ENCODE measurements around the gene RAC2.
"Not testable (repeated sequence)": the region's sequence is repeated elsewhere in the genome, so short reads cannot be mapped to it uniquely, and the experiment has no call there.

The RAC2 gene

DNA sequence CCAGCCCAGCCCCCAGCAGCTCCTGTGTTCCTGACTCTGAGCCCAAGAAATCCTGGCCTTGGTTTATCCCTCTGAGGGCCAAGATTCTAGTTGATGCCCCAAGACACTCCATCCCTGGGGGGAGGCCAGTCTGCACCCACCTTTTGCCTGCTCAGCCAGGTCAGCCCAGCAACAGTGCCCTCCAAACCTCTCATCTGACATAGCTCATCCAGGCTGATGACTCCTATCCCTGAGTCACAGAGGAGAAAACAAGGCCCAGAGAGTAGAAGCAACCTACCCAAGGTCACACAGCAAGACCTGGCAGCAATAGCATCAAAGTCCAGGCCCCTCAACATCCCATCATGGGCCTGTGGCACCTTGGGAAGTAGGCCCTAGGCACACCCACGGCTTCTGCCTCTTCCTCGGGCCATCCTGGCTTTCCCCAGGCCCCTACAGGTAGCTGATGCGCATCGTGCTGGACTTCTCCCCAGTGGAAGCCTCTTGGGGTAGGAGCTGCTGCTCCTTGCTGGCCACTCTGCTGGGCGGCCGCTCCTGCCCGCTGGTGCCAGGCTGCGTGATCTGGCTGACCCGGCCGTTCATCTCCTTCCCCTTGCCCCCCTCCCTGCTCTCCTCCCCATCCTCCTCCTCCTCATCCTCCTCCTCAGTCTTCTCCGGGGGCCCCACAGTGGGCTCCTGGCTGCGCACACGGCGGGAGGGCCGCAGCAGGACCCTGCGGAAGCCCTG lies 37.8 kb downstream of the RAC2 start:
- no peak for DNase-seq (ENCODE audit: low read depth)

DNA sequence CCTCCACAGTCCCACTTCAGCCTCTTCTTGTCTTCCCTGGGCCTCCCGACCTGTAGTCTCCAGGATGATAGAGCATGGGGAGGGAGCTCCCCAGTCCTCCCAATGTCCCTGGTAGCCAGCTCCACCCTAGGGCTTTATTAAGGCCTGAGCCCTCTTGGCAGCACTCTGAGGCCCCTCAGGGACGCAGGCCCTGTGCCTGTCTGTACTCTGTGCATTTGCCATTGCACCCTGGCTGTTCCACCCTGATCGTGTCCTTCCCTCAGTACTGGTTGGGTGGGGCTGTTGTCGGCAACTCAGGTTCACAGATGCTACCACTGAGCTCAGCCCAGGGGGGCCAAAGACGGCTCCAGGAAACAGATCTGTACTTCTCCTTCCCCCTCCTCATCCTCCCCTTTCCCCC lies 39.0 kb downstream of the RAC2 start:
- no peak for DNase-seq (ENCODE audit: low read depth)

DNA sequence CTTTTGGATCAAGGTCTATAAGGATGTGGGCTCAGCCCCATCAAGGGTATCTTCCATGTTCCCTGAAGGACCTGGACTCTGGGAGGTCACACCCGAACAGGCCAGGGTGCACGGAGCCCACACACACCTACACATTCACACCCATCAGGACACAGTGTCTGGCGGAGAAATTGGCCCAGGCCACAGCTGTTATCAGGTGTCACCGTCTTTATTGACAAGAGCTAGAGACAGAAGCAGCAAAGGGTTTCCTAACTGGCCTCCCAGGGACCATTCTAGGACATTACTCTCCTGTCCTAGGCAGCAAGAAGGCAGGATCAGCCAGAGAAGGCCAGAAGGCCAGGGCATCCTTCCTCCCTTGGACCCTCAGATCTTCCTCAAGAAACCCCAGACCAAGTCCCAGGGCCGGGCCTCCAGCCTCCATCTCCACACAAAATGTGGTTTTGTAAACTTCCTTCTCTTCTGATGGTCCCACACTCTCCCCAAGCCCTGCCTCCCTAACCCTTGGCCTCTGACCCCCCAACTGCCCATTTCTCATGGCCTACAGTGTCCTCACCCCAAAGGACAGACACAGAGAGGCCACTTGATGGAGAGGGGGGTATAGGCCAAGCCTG lies 39.9 kb downstream of the RAC2 start:
- no peak for DNase-seq (ENCODE audit: low read depth)

DNA sequence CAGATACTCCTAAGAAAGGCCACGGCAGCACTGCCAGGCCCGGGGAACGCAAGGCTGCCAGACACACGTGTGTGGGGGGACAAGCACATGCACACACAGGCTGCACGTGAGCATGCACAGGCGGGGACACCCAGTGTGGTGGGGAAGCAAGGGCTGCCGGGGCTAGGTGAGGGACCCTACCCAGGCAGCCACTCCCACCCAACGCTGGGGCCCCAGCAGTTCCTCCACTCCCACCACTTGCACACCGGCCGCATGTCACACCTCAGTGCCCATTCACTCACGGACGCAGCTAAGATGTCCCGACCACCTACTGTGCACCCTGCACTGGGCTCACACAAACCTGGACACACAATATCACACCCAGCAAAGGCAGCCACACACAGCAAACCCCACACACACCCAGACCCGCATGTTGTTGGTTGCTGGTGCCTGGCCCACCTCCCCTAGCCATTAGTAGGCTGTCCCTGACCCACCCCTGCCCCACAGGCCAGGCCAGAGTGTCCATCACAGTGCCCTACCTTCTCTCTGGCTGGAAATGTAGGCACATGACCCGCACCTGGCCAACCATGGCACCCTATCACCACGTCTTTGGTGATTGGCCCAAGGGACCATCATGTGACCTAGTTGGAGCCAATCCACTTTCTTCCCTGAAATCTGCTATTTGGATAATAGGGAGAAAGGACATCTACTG lies 40.6 kb downstream of the RAC2 start:
- DNase-seq (ENCODE audit: low read depth), result no peak

DNA sequence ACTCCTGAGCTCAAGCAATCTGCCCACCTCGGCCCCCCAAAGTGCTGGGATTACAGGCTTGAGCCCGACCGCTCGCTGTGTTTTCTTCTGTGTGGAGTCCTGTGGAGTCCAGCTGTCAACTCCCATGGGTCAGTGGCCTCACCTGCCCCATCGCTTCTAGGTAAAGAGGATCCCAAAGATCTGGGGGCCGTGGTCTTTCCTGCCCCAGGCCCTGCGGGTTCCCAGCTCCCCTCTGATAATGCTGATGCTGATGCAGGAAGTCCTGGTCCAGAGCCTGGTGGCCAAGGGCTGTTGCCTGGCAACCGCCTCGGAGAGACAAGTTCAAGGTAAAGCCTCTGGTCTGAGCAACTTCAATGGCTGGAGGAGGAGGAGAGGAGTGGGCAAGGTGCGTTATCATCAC lies 41.4 kb downstream of the RAC2 start:
- no peak for DNase-seq (ENCODE audit: low read depth)

DNA sequence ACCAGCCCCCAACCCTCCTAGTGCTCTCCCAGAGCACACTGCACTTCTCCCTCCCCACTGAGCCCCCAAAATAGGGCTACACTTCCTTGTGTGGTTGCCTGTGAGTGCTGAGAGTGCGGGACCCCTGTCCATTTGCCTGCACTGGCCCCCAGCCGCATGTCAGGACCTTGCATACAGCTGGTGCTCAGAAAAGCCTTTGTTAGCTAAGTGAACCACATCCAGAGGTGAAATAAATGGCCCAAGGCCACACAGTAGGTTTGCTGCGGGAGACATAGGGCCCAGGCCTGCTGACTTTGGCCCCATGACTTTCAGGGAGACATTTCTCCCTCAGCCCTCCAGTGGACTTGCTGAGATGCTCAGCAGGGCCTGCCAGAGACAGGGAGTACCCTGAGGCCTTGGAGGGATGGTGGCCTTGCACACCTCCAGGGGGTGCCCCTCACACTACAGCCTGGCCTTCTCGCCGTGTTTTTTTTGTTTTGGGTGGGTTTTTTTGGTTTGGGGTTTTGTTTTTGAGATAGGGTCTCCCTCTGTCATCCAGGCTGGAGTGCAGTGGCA lies 42.0 kb downstream of the RAC2 start:
- DNase-seq (ENCODE audit: low read depth), result no peak

DNA sequence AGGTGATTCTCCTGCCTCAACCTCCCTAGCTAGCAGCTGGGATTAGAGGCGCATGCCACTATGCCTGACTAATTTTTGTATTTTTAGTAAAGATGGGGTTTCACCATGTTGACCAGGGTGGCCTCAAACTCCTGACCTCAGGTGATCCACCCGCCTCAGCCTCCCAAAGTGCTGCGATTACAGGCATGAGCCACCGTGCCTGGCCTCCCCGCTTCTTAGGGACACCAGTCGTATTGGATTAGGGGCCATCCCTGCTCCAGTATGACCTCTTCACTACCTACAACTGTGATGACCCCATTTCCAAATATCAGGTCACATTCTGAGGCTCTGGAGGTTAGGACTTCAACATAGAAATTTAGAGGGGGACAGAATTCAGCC lies 42.6 kb downstream of the RAC2 start:
- not testable (repeated sequence) for DNase-seq (ENCODE audit: low read depth)

DNA sequence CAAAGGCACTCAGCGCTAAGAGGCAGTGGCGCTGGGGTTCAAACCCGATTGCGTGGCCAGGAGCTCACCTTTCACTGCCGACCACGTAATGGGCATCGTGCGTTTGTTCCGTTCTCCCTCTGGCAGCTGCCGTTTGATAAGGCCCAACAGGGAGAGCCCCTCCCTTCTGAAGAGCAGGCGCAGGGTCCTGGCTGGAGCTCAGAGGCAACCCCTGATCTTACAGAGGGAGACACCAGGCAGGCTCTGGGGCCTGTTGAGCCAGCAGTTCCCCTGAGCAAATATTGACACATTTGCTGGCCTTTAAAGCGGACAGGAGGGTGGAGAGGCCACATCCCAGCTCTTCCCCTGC lies 44.3 kb downstream of the RAC2 start:
- no peak for DNase-seq (ENCODE audit: low read depth)

DNA sequence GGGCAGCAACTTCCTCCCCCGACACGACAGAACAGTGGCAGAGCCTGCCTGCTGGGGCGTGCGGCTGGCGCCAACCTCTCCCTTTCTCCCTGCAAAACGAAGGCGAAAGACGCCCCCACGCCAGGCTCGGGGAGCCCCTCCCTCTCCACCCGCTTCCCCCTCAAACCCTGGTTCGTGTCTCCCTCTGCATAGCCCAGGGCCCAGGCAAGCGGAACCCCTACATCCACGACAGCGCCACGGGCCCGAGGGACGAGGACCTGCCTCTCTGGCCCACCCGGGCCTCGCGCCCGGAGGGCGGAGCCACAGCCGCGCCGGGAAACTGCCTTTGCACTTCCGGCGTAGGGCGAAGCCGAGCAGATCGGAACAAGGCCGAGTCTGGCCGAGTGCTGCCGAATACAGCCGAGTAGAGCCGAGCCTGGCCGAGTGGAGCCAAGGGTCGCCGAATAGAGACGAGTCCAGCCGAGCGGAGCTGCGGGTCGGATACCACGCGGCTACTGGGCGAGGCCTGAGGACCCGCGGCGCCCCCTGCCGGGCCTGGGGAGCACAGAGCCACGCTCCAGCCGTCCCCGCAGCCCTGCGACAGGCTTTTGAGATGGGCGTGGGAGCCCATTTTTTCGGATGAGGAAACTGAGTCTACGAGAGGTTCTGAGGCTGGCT lies 44.8 kb downstream of the RAC2 start:
- DNase-seq (ENCODE audit: low read depth), result peak; percentile 96

DNA sequence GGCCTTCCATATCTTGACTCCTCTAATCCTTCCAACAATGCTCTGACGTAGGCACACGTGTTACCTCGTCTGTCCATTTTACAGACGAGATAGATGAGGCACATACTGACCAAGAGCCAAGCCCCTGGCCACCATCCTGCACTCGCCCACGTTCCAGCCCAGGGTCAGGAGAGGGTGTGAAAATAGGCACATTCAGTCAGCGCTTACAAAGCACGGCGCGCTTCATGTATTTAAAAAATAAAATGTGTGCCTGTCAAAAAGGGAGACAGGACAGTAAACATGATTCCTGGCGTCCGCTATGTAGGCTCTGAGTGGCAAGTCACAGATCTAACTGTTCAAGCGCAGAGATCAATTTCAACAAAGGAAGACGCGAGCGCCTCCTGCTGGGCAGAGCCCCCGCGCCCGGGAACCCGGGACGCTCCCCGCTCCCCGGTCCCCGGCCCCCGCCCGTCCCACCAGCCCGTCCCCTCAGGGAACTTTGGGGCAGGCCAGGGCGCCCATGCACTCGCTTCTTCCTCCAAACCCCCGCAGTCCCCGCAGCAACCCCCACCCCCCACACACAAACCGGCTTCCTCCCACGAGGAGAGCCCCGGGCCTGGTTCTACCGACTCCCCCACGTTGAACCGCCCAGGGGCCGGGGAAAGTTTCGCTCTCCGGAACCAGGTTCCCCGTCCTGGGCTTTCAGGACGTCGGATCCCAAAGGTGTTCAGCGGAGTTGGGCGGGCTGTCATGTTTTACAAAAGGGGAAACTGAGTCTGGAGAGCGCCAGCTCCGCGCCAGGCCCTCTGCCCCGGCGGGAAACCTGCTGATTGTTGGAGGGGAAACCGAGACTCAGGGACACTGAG lies 45.6 kb downstream of the RAC2 start:
- DNase-seq (ENCODE audit: low read depth), result peak; percentile 94

DNA sequence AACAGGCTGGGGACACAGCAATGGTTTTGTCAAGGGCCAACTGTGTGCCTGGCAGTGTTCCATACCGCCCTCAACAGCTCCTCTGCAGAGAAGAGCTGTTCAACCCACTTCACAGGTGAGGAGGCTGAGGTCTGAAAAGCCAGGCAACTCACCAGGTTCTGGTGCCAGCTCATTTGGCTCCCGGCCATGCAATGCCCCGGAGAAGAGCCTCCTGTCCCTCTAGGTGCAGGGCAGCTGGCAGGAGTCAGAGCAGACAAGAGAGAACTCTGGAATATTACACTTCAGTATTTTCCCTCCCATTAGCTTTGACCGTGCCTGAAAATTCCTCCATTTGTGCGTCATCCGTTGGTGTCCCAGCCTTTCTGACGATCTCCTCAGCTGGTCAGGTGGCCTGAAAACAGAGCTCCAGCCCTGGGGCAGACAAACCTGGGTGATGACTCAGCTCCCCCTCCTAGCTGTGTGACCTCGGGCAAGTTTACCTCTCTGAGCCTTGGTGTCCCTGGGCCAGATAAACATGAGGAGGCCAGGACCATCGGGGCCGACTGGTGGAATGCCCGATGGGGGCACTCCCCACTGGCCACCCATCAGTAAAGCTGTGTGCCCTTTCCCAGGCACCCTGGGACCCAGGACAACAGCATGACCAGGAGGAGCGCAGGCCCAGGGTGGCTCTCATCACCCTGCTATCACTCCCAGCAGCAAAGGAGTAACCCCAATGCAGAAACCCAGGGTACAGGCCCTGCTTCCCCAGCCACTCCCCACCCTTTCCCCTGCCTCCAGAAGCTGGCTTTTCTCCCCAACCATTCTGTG lies 46.4 kb downstream of the RAC2 start:
- DNase-seq (ENCODE audit: low read depth), result no peak

DNA sequence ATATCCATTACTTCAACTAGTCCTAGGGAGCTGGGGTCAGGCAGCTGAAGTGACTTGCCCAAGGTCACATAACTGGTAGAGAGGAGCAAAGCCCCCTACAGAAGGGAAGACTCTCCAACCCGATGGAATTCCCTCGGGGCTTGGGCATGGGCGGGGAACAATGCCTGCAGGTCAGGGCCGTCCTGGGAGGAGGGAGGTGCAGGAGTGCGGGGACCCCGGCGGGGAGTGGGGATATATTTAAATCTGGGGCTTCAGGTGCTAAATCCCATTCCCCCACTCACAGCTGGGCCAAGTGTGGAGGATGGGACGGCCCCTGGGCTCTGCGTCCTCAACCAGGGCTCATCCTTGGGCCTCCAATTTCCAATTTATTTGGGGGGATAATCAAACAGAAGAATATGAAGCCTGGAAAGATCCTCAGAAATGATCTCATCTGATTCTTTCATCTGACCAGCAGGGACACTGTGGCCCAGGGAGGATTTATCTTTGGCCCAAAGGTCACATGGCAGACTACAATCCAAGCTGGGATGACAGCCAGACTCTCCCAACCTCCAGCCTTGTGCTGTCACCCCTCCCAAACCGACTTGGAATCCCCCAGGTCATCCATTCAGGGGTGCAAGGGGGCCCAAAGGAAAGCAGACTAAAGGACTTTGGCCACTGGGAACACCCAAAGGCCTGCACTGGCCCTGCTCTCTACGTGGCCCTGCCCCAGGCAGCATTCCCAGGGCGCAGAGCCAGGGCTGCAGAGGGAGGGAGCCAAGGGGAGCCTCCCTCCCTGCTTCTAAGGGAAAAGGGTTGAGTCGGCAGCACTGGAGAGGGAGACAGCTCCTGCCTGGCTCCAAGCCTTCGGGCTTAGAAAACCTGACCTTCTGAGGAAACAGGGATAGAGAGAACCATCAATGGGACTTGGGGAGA lies 47.3 kb downstream of the RAC2 start:
- DNase-seq (ENCODE audit: low read depth), result no peak

DNA sequence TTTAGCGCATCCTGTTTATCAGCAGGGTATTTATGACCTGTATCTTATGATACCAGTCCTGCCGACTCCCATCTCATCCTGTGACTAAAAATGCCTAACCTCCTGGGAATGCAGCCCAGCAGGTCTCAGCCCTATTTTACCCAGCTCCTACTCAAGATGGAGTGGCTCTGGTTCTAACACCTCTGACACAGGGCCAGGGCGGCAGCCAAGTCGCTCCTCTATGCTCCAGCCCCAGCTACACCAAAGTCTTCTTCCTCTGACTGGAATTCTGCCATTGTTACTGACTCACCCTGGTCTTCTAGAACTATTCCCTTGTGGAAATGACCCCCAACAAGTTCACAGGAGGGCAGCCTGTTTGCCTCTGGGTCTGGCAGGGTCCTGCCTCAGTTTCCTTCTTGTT lies 48.1 kb downstream of the RAC2 start:
- no peak for DNase-seq (ENCODE audit: low read depth)

DNA sequence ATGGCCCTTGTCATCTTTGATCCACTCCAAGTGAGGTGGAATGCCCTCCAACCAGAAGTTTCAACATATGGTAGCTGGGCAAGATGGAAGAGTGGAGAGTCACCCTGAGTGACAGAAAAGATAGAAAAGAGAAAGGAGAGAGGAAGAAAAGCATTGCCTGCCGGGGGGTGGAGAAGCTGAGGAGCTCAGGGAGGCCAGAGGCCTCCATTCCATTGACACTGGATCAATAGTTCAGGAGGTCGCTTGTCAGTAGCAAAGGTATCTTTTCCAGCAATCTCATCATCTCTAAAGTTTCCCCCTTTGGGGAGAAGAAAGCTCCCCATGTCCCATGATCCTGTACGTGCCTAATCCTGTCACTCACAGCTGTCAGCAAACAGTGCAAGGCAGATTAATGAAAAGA lies 49.3 kb downstream of the RAC2 start:
- no peak for DNase-seq (ENCODE audit: low read depth)

DNA sequence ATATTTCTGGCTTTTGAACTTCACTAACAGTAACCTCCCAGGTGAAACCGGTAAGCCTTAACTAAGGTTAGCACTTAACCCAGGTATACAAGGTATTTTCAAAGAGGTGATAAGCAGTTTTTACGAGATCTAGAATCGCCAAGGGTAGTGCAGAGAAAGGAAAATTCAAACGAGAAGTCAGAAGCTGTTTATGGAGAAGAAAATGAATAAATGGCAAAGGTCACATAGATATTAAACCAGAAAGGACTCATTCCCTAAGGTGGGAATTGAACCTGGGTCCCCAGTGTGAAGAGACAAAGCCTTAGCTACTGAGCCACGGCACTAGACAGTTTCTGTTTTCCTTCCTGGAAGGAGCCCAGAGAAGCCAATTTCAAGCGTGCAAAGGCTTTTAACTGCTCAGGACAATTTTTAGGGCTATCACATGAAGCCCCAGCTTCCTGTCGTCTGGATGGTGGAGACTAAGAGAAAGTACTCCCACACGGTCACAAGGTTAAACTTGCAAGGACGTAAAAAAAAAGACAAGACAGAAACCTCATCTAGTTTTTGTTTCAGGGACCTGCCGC lies 50.4 kb downstream of the RAC2 start:
- DNase-seq (ENCODE audit: low read depth), result no peak

DNA sequence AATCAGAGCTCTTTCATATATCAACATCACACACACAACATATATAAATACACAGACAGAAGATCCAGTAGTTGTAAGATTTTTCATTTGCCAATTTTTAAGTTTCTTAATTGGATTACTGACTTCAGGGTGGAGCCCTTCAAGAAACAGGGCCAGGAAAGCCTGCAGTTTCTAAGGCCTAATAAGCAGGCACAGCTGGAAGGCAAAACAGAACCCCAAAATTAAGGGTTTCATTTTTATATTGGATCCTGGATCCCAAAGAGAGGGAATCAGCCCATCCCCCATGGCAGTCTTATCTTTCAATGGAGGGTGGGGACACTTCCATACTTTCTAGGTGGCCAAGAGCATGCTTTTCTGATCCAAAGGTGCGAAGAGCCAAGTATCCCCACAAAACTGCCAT lies 51.3 kb downstream of the RAC2 start:
- DNase-seq (ENCODE audit: low read depth), result no peak

DNA sequence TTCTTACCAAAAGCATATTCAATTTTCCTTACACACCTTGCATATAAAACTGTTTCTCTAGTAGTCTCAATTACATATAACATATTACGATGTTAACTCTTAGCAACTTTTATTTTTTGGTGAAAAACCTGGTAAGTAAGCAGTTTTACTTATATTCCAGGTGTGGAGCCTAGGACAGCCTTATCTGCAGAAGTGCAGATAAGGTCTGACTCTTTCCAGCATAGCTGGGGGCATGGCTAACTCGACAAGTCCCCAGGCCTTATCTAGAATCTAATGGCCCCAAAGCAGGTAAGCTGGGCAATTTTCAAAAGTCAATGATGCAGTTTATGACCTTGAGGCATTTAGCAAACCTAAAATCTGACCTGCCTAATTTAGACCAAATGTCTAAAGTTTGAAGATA lies 51.9 kb downstream of the RAC2 start:
- no peak for DNase-seq (ENCODE audit: low read depth)

DNA sequence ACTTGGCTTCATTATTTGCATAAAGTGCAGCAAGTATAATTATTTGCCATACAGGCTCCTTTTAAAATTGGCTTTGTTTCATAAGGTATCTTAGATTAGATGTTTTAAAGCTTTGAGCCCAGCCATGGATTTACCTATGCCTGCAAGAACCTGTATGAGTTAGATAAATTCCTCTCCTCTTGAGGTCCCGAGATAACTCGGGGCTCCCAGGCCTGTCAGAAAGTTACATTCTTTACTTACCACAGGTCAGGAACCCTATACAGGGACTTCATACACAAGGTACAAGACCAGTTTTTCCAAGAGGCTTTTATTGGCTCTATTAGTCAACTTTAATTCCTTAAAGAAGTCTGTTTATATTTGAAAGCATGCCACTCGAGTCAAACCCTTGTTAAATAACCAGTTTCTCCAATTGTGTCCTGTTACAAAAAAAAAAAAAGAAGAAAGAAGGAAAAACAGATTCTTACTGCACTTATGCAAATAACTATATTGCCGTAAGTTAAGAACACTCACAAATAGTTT lies 53.7 kb downstream of the RAC2 start:
- no peak for DNase-seq (ENCODE audit: low read depth)

DNA sequence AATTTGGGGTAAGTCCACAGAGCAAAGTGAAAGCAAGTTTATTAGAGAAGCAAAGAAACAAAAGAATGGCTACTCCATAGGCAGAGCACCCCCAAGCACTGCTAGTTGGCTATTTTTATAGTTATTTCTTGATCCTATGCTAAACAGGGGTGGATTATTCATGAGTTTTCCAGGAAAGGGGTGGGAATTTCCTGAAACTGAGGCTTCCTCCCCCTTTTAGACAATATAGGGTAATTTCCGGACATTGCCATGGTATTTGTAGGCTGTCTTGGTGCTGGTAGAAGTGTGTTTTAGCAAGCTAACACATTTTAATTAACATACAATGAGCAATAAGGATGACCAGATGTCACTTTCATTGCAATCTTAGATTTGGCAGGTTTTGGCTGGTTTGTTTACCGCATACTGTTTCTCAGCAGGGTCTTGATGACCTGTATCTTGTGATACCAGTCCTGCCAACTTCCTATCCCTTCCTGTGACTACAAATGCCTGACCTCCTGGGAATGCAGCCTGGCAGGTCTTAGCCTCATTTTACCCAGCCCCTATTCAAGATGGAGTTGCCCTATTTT lies 55.1 kb downstream of the RAC2 start:
- DNase-seq (ENCODE audit: low read depth), result no peak

Measured in stimulated activated CD8-positive, alpha-beta memory T cell treated with anti-CD3 and anti-CD28 coated beads, Interleukin-15, amount 100 ng/mL, for 24 hours (primary cell).